GM18907 (cell line): Measurements from ENCODE around the gene PRKD2.

Experiments
- ATAC-seq: cut with Tn5 transposase; IDR thresholded peaks from one replicate; pipeline ENCODE4 v1.9.1; 2021; ENCODE audit warnings: mild to moderate bottlenecking, moderate library complexity; ENCODE audit not compliant: unreplicated experiment

Gene PRKD2

DNA sequence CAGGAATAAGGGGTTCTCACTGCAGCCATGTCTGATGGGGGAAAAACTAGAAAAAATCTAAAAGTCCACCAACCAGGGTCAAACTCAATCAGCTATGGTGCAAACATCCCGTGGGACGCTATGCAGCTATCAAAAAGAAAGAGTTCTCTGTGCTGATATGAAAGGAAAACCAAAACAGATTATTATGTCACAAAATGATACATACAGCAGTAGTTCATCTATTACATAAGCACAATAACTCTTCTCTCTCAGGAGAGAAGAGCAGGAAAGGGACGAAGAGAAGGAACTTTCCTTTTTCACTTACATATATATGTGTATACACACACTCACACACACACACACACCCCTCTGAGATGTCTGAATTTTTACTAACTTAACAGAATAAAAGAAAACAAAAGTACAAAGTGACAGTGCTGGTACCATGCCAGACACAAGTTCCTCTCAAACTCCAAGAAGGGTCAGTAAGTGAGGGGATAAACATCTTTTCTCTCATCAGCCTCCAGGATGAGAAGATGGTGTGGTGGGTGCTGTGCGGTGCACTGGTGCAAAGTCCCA, 26.1 kb upstream of the PRKD2 start:
- no peak for ATAC-seq

DNA sequence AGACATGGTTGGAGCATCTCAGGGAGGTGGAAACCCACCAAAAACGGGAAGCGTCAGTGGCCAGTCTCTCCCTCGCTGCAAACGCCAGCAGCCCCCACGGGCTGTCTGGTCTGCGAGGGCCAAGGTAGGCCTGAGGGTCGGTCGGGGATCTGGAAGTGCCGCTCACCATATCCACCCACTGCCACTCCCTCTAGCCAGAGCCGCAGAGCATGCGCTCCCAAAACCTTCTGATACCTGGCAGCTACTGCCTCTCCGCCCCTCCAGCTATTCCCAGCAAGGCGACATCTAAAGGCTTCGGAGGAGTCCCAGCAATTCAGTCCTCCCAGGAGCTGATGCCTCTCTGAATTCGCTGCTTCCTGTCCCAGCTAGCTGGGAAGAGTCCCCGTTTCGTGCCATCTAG, 24.5 kb upstream of the PRKD2 start:
- ATAC-seq: no peak

DNA sequence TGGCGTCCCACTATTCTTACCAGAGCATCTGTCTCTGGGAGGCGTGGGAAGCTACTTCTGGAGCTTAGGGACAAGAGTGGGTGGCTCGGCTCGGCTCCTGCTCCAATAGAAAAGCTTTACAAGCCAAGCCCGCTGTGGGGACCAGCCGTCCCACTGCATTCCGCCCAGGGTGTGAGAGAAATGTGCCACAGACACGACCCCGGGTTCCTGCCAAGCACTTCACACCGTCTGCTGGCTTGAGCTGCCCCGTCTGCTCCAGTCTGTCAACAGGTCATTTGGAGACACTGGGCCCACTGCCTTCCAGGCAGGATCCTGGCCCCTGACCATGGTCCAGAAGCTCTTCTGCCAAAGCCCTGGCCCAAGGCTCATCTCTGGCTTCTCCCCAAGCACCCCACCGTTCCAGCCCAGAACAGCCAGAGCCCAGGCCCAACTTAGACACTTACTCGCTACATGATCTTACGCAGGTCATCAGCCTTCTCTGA, 22.4 kb upstream of the PRKD2 start:
- ATAC-seq: no peak

DNA sequence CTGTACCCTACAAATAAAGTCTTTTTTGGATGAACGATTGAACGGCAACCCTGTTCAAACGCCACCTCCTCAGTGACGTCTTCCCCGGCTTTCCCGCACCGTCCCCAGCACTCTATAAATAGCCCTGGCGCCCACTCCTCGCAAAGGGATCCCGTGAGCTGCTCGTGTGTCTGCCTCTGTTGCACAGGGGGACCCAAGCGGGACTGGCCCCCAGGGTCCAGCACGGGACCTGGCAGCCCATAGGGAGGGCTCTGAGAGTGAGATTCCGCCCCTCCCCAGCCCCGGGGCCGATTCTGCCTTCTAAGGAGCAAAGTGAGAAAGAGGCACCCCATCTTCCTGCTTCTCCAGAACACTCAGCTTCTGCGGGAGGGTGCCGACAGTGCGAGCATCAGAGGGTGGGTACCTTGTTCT, 20.9 kb upstream of the PRKD2 start:
- no peak for ATAC-seq

DNA sequence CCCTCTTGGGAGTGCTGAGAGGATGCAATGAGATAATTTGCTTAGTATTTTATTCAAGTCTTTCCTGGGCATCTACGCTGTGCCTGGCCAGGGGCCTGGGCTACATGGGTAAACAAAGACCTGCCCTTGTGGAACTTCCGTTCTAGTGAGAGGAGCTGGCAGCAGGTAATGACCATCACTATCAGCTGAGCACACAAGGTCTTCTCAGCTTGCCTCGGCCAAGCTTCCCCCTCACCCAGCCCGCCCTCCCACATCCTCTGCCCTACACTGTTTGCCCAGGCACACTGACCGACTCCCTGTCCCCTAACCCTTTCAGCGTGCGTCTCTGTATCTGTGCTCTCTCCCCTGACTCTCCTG, 20.4 kb upstream of the PRKD2 start:
- no peak for ATAC-seq

DNA sequence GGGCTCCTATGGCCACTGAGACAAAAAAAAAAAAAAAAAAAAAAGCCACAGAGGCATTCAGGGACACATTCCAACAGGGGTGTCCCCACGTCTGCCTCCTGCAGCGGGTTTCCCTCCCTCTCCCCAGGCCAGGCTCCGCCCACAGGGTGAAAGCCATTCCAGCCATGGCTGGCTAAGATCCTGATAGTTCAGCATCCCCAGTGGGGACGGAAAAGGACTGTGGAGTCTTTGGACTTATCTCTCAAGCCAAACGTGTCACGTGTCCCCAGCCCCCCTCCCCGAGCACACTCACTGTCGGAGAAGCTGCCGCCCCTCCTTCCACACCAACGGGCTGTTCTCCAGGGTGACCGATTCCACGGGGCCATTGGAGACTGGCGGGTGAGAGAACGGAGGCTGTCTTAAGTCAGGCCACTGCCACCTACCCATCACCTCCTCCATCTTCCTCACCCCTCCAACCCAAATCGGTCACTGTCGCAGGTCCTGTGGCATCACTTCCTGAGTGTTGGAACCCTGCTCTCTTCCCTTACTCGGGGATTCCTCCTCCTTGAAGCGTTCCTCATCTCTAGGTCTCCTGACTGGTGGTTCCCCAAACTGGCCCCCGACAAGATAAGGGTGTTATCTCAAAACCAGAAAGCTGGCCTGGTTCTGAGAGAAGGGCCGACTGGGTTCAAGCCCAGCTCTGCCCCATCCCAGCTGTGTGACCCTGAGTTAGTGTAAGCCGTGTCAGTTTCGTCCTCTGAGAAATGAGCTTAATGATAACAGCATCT, 19.8 kb upstream of the PRKD2 start:
- no peak for ATAC-seq

DNA sequence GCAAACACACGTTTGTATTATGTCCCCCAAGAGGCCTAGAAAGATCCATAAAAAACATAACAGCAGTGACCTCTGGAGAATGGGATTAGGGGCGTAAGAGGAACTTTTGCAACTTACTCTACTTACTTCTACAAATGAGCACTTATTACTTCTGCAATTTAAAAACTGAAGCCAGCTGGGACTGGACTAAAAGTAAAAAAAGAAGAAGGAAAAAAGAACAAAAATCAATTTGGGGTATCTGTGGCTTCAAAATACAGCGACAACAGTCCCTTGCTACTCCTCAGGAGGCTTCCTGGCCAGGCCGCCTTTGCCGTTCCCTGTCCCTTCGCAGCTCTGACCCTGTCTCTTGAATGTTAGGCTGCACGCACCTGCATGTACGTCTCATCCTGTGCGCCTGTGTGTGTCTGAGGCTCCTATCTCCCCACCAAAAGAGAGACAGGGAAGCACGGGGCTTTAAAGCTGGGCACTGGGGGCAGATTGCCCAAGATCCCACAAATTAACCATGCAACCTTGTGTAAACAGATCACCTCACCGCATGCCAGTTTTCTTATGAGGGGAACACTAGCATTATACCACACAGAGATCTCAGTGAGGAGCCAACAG, 16.9 kb upstream of the PRKD2 start:
- no peak for ATAC-seq

DNA sequence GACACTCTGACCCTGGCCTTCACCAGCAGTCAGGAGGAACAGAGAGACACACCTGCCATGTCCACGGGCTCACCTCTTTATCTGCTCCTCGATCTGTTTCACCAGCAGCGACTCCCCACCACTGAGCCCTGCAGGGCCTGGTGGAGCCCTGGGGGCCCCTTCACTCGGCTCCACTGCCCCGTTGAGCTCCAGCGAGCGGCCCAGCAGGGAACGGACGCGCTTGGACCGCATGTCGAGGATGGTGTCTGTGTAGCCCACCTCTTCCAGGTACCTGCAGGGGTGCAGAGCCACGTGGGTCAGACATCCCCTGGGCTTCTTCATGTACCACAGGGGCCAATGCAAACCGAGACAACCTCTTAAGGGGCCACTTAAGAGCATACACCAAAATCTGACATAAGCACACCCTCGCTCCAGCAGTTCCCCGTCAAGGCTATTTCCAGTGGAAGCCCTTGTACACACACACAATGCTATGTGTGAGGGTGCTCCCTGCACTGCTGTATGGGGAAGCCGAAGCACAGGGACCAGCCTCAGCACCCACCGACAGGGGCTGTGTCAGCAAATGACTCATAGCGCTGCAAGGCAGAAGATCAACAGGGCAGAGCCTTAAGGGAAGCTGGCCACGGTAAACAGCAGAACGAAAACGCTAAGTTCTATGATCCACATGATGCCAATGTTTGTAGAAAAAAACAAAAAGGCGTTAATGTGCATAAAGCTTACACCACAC, 16.2 kb upstream of the PRKD2 start:
- ATAC-seq: no peak

DNA sequence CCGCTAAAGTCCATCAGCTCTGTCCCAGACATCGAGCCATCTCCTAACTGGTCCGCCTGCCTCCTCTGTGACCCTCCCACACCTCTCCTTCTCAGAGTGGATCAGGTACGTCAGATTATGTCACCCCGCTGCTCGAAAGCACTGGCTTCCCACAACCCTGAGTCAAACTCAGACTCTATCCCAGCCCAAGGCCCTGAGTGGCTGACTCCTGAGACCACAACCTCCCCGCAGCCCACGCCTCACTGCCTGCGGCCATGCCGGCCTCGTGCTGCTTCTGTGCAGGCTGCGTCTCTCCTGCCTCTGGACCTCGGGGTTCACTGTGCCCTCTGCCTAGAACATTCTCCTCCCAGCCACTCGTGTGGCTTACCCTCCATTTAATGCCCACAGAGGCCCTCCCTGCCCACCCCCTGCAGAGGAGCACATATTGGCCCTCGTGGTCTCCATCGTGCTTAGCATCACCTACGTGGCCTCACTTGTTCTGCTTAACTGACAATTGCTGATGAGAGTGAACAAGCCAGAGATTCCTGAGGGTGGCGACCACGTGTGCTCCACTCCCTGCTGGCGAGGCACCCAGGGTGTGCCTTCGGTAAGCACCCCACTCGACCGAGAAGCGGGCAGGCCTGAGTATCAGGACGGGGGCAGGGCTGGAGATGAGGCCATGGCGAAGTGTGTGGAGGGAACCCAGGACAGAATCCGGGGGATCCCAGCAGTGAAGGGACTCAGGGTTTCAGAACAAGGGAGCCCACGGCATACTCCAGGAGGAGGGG, 15.4 kb upstream of the PRKD2 start:
- no peak for ATAC-seq

DNA sequence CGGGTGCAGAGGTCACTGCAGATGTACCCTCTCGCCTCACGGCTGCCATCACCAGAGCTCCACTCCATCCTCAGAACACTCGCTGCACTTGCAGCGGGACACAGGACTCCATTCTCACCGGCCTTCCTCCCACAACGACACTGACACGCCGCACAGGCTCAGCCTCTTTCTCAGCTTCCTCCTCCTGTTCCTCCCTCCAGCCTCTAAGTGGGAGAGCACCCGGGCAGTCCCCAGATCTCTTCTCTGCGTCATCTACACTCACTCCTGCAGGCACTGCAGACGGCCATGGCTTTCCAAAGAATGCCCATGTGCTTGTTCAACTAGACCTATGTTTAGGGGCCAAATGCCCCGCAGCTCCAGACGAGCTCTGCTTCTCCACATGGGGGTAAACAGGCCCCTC, 14.7 kb upstream of the PRKD2 start:
- no peak for ATAC-seq

DNA sequence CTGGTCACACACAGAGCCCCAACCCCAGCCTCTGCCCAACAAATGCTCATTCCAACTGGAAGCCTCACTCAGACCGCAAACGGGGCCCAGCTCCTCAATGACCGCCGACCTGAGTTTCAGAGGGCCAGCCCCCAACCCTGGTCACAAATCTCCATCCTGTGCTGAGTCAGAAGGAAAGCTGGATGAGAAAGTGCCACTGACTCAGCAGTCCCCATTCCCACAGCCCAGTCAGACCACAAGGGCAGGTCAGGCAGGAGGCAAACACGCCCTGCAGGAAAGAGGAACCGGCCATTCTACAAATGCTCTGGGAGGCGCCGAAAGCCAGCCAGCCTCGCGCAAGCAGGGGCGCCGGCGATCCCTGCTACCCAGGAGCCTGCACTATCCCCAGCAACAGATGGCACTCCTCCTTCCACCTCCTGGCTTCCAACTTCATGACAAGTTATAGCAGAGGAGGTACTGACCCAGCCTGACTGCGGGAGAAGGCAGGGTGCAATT, 14.1 kb upstream of the PRKD2 start:
- no peak for ATAC-seq

DNA sequence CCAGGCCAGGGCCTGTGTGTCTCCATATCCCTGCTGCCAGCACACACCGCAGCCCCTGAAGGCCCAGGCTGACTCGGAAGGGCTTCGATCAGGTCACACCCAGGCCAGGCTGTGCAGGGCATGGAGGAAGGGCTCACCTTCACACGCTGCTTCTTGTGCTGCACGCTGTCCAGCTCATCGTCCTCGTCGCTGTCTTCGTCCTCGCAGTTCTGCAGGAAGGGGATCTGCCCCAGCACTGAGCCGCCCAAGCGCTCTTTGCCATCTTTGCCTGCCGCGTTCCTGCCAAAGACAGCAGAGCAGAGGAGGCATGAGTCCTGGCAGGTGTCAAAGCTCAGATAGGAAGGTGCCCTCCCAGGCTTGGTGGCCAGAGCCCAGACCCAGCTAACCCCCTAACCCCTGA, 13.7 kb upstream of the PRKD2 start:
- no peak for ATAC-seq

DNA sequence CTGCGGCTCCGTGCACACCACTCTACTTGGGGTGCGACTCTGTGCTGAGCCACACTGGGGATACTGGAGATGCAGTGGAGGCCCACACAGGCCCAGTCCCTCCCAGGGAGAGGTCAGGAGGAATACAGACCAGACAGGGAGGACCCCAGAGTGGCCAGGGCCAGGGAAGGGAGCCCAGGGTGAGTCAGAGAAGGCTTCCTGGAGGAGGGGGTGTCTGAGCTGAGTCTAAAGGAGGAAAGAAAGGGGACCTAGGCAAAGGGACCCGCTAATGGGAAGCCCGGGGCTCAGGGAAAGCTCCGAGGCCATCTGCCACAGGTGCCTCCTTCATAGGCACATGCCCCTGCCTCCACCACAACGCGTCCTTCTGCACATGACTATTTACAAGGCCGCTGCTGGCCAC, 13.3 kb upstream of the PRKD2 start:
- no peak for ATAC-seq

DNA sequence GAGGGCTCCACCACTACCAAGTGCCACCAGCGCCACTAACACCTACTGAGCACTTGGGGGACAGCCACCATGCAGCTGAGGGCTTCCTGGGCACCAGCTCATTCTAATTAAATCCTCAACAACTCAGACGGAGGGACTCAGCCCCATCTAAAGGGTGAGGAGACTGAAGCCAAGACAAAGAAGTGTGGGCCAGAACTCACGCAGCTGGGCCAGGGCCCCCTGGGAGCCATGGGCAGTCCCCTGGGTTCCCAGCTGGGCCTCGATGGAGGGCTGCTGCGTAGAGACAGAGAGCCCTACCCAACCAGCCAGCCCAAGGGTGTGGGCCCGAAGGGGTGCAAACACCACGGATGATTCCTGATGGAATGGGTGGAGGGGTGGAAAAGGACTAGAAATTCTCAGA, 12.8 kb upstream of the PRKD2 start:
- ATAC-seq: no peak

DNA sequence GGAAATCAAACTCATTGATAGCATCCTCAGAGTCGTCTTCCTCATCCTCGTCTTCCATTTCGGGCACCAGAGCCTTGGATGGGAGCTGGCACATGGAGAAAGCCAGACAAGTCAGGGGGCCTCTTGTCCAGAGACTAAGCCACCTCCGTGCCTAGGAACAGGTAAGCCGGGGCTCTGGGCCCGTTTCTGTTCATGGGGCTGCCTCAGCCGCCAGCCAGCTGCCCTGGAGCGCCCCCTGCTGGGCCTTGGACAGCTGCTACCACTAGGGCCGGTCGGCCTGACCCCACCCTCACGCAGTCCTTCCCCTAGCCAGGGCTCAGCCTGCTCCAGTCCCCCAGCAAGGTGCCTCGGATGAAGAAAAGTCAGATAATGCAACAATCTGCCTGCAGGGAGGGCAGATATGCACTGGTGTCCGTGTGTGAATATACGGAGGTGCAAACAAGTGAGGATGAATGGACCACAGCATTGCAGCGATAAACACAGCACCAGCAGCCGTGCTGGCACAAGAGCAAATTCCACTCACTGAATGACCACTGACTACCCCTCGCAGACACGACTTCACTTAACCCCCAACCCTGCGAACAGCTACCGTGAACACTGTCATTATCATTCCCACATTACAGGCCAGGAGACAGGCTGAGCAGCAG, 11.9 kb upstream of the PRKD2 start:
- ATAC-seq: no peak

DNA sequence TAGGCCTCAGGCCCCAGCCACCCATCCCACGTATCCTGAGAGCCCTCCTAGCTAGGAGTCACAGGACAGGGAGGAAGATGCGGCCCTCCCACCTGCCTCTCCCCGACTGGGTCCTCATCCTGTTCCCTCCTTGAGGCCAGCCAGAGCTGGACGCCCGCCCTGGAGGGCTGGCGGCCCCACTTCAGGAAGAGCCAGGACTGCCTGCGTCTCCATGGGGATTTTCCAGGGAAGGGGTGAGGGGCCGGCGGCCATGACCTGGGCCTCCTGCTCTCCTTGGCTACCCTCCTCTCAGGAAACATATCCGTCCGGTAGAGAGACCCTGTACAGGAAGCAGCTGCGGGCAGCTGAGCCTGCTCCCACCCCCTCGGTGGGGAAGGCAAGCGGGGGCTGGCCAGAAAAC, 11.3 kb upstream of the PRKD2 start:
- ATAC-seq: no peak

DNA sequence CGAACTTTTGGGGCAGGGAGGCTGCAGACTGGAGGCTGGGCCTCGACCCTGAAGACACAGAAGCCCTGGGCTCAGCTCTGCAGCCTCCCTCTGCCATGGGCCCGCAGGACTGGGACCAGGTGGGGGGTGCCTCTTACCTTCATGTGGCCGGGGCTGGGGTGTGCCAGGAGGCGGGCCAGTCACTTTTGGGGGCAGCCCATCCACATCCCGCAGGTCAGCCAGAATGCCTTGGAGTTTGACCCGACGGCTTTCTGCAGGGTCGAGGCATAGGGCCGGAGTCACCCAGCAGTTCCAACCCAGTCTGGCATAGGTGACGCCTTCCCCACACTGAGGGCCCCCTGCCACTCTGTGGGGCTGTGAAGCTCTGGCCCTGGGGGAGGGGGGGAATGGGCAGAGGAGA, 10.8 kb upstream of the PRKD2 start:
- no peak for ATAC-seq

DNA sequence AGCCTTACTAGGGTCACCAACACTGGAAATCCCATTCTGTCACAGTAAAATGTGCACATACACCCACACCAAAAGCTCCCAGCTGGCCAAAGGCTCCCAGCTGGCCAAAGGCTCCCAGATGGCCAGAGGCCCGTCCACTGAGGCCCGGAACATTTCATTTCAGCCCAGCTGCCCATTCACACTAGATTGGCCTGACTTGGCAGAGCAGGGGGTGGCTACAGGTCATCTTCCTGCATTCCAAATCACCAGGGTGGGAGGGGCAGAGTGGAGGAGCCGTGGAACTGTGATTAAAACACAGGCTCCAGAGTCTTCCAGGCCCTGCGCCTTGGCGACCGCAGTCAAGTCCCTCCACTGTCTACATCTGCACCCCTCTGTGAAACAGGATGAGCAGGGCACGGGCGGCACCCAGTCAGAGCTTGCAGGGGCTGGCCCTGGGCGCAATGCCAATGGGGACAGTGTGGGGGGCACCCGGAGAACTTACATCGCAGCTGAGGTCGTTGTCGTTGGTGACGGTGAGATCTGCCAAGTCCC, 10.1 kb upstream of the PRKD2 start:
- no peak for ATAC-seq

DNA sequence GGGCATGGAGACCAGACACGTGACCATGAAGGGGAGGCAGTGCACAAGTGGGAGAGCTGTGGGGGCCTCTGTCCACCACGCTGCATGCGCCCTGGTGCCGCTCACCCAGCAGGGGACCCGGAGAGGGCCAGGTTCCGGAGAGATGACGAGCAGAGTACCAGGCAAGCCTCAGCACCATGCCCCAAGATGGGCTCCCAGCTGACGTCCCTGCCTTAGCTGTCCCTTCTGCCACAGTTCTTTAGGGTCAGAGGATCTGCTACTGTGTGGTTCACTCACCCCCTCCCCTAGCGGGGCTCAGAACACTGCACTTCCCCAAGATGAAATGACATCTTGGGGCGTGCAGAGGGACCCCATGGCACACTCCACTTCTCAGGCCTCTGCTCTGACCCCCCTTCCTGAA, 9.6 kb upstream of the PRKD2 start:
- ATAC-seq: no peak

DNA sequence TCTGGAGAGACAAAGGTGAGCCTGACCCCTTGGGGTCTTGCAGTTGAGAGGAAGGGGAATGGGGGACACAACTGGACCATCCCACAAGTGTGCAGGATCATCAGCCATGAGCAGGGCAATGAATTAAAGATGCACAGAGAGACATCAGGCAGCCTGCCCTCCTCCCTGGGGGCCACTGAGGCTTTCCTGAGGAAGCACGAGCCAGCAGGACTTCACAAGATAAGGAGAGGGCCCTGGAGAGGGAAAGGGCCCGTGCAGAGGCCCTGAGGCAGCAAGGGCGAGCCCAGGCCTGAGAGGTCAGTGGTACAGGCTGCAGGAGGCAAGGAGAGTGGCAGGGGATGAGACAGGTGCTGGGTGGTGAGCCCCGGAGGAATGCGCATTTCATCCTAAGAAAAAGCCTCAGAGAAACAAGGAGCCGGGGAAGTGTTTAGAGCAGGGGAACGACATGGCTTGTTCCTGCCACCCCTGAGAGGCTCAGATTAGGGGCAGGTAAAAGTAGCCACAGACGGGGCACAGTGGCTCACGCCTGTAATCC, 9.0 kb upstream of the PRKD2 start:
- no peak for ATAC-seq
